ENCODE data around the gene JAG2. TPM values are rescaled to one million over a fixed set of nuclear protein-coding genes. Genes with fewer than 3 reads are reported as not detected.
A peak's percentile ranks its signal among the peaks of the same experiment; 100 is the strongest.

JAG2 gene
- total and polyA plus RNA-seq, 2 of the 4 experiments (the other 2 are of a cell fraction) = 0.18 to 0.58 TPM

- no peak for TF ChIP-seq SMC3 (IDR thresholded peaks at IDR 0.05; ENCODE audit: low read depth, low read length)
- TF ChIP-seq CEBPB (IDR thresholded peaks at IDR 0.05; ENCODE audit: low read depth, low read length) = no peak
Observed at GRCh38 chr14:105092171-105093037, 76.2 kb downstream of the JAG2 start (continued).

- WGBS, 2 experiments (ENCODE audit: extremely low coverage in 2 of 2, insufficient read length in 1 of 2) = 80% methylated on average over 10 of the region's 19 CpGs; no CpG with 5 or more reads in 1 of the 2 experiments
- POLR2A ChIA-PET (ENCODE audit: unreplicated experiment) = no interaction called here
- in situ Hi-C loops (cut with MboI; ENCODE audit: low sequenced_read_pairs) (loop anchor here (10.0 kb wide), 1 partner anchor 263 kb away; no protein-coding TSS in a partner anchor), dilution Hi-C loops (cut with HindIII; ENCODE audit: low sequenced_read_pairs, unreplicated experiment) (no loop called here), intact Hi-C loops (cut with micrococcal nuclease) (loop anchor here (5.0 kb wide), 1 partner anchor 91 kb away; the partner anchor contains the start of gene NUDT14)
- Histone ChIP-seq H3K27ac (ENCODE audit: insufficient read depth, low read length) (peak overlapping the region; percentile 2), H3K9me1 (ENCODE audit: insufficient read depth, low read length) (peaks cover 19% of the 10 kb centered on the region), H3K18ac (ENCODE audit: low read depth, low read length) (no peak overlapping the region), H2AFZ (replicated peaks; ENCODE audit: low read length, poor library complexity) (no peak overlapping the region), H3K79me1 (ENCODE audit: low read depth in 1 of 2, low read length in 2 of 2) (peaks cover 0 to 39% of the 10 kb centered on the region in 2 experiments; a peak in 3 of 4 replicates), H3K4me3 (ENCODE audit: insufficient read depth, low read depth, low read length) (no peak overlapping the region), H3K14ac (replicated peaks; ENCODE audit: low read depth, low read length) (no peak overlapping the region), H3K4me2 (ENCODE audit: low read depth, low read length) (no peak overlapping the region; the same call in 1 of the 2 replicates), H2BK20ac (ENCODE audit: low read depth, low read length) (no peak overlapping the region; the same call in 1 of the 2 replicates), H2BK5ac (ENCODE audit: low read depth, low read length, poor library complexity, severe bottlenecking) (peak overlapping the region; percentile 25), H4K20me1 (ENCODE audit: insufficient read depth, low read length) (no peaks in the 10 kb centered on the region), H4K91ac (ENCODE audit: insufficient read depth, low read depth, low read length) (peak overlapping the region; percentile 95), H2BK15ac (ENCODE audit: low read depth, low read length) (no peak overlapping the region), H2AK5ac (ENCODE audit: low read depth, low read length) (peak overlapping the region; percentile 99), H3K4me1 (ENCODE audit: control insufficient read depth, insufficient read depth, low read length) (peaks cover 34% of the 10 kb centered on the region), H2AK9ac (replicated peaks; ENCODE audit: low read depth, low read length, poor library complexity) (peak overlapping the region; percentile 99), H2BK120ac (ENCODE audit: low read depth, low read length) (peak overlapping the region; percentile 9), H3K23ac (ENCODE audit: low read depth, low read length) (no peak overlapping the region), H3K36me3 (ENCODE audit: control insufficient read depth, insufficient read depth, low read length) (no peaks in the 10 kb centered on the region), H3K9me3 (ENCODE audit: control insufficient read depth, insufficient read depth, low read length) (no peaks in the 10 kb centered on the region), H4K8ac (ENCODE audit: low read depth in 2 of 2, low read length in 2 of 2) (peak overlapping the region; percentile 98 to 99; a peak in 3 of 4 replicates), H3K27me3 (ENCODE audit: control insufficient read depth, insufficient read depth, low read length) (no peaks in the 10 kb centered on the region), H4K5ac (ENCODE audit: low read depth, low read length) (no peak overlapping the region), H3K9ac (ENCODE audit: low read depth, low read length) (no peak overlapping the region), H3K56ac (ENCODE audit: extremely low read depth, insufficient read depth, low read length) (no peak overlapping the region), H3K4ac (ENCODE audit: low read depth, low read length) (peak overlapping the region; percentile 98)
- no peak for DNase-seq
- ATAC-seq (ENCODE audit: low read depth) = no peak
- BruUV-seq (replicated peaks) = no TSS peak
- CTCF ChIA-PET = interaction anchor here (0.5 kb wide), 1 partner anchor 190 kb away, joined by 3 read pairs; no protein-coding TSS in a partner anchor
- TF ChIP-seq RFX5 (IDR thresholded peaks at IDR 0.05; ENCODE audit: low read depth, low read length) = no peak
- no peak for TF ChIP-seq CEBPB (IDR thresholded peaks at IDR 0.05; ENCODE audit: low read depth, low read length)
- TF ChIP-seq, protein P1, sequence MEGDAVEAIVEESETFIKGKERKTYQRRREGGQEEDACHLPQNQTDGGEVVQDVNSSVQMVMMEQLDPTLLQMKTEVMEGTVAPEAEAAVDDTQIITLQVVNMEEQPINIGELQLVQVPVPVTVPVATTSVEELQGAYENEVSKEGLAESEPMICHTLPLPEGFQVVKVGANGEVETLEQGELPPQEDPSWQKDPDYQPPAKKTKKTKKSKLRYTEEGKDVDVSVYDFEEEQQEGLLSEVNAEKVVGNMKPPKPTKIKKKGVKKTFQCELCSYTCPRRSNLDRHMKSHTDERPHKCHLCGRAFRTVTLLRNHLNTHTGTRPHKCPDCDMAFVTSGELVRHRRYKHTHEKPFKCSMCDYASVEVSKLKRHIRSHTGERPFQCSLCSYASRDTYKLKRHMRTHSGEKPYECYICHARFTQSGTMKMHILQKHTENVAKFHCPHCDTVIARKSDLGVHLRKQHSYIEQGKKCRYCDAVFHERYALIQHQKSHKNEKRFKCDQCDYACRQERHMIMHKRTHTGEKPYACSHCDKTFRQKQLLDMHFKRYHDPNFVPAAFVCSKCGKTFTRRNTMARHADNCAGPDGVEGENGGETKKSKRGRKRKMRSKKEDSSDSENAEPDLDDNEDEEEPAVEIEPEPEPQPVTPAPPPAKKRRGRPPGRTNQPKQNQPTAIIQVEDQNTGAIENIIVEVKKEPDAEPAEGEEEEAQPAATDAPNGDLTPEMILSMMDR (conservative IDR thresholded peaks at IDR 0.05; ENCODE audit: low read depth, low read length) = no peak
- TF ChIP-seq NFE2L2 (IDR thresholded peaks at IDR 0.05; ENCODE audit: low read depth, low read length) = no peak
- TF ChIP-seq MXI1 (IDR thresholded peaks at IDR 0.05; ENCODE audit: borderline replicate concordance, low read depth, low read length) = no peak
- no peak for TF ChIP-seq MAFK (IDR thresholded peaks at IDR 0.05; ENCODE audit: low read depth, low read length)
- no peak for TF ChIP-seq MAZ (IDR thresholded peaks at IDR 0.05; ENCODE audit: borderline replicate concordance, low read depth, low read length)
- TF ChIP-seq, protein P2, sequence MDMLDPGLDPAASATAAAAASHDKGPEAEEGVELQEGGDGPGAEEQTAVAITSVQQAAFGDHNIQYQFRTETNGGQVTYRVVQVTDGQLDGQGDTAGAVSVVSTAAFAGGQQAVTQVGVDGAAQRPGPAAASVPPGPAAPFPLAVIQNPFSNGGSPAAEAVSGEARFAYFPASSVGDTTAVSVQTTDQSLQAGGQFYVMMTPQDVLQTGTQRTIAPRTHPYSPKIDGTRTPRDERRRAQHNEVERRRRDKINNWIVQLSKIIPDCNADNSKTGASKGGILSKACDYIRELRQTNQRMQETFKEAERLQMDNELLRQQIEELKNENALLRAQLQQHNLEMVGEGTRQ (IDR thresholded peaks at IDR 0.05; ENCODE audit: low read depth, low read length) = no peak
- TF ChIP-seq POLR2A (IDR thresholded peaks at IDR 0.05; ENCODE audit: low read depth, low read length) = no peak
- no peak for TF ChIP-seq SMC3 (IDR thresholded peaks at IDR 0.05; ENCODE audit: low read depth, low read length)
Observed at GRCh38 chr14:105091517-105092170, 76.9 kb downstream of the JAG2 start.

All from IMR-90 (cell line).